Hematopoietic multipotent progenitor cell (in vitro differentiated cells): Measurements from ENCODE around the gene ZNF774. TPM values are rescaled to one million over a fixed set of nuclear protein-coding genes. Genes with fewer than 3 reads are reported as not detected.
"Not testable (repeated sequence)": the region's sequence is repeated elsewhere in the genome, so short reads cannot be mapped to it uniquely, and the experiment has no call there.

Experiments
- DNase-seq, 3 donors: peaks; one replicate each; pipeline ENCODE4 v3.0.0-alpha.2; 2011 to 2015; ENCODE audit warnings: low read depth in 2 of 3, low spot score in 2 of 3
- total RNA-seq: library from RNA; depleted of rRNA; stranded (reverse); fragments of >200 nt; gene quantifications from one replicate; pipeline ENCODE4 v1.2.3, GENCODE V29; 2012

The ZNF774 gene
- total RNA-seq, 1 donor, result 0.27 TPM

DNA sequence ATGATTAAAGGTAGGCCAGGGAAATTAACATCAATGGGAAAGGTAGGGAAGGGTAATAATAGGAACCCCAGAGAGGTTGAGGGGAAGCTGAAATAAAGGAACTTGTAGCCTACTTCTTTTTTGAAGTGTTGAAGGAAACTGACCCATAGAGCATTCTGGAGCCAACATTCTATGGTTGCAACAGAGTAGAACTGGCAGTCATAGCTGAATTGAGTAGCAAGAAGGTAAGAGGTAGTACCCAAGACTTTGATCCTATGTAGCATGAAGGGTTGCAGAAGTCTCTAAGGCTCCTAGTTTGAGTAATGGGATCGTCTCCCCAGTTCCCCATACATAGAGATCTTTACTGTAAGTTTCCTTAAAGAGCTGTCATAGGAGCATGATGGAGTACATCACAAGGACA, 7.4 kb upstream of the ZNF774 start:
- no peak for DNase-seq

DNA sequence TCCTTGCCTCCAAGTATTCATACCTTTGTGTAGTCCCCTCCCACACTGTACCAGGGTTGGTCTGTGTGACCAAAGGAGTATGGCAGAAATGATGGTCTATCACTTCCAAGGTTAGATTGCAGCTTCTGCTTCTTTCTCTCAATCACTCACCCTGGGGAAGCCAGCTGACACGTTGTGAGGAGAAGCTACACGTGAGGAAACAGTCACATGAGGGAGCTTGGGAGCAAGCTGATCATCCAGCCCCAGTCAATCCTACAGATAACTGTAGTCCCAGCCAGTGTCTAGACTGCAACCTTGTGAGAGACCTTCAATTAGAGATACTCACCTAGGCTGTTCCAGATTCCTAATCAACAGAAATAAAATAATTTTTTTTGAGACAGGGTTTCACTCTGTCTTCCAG, 6.2 kb upstream of the ZNF774 start:
- no peak for DNase-seq

DNA sequence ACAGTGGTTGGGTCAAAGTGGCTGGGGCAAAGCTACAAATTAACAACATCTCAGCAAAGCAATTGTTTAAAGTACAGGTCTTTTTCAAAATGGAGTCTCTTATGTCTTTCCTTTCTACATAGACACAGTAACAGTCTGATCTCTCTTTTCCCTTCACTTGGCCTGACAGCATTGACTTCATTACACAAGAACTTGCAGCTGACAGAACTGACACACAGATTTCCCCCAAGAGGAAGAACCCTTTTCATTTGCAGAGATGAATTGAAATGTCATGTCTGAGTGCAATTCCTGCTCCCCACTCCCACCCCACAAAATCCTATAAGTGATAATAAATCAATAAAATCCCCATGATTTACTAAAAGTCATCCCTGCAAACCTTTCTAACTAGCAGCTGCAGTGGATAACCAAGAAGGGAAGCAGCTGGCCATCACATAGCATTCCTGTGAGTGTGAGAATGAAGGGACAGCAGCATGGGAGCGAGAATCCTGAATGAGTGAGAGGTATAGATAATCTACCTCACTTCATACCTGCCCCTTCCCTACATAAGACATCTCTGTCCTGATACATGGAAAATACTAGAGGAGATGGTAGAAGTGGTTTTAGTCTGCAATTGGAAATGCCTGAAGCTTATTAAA, 4.5 kb upstream of the ZNF774 start:
- not testable (repeated sequence) for DNase-seq

DNA sequence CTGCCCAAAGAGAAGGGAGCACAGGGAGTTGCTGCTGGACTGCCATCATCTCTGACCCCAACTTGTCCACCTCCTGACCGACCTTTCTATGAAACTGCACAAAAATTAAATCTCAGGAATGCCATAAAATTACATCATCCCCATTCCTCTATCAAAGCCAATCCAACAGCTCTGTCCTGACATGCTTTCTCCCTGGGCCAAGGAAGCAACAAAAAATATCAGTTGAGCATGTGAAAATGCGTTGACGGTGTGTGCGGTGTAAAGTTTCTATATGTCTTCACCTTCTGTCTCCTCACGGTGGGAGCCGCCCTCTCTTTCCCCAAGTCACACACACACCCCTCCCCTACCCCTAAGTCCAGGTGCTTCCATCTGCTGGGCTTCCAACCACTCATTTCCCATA, 3.6 kb upstream of the ZNF774 start:
- no peak for DNase-seq

DNA sequence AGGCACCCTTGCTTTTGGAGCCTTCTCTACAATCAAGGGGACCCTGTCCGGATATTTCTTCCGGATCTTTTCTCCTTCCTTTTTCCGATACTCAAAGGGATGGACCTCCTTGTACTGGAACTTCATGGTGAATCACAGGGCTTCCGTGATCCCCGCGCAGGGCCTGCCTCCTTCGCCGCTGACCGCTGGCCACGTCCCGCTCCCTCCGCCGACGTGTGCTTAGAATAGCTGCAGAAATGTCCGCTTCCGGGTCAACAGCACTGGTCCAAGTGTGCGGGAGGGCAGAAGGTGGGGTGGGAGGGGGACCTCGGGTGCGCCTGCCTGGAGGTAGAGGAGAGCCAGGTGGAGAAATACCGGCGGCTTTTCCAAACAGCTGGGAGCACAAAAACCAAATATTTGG, 3.0 kb upstream of the ZNF774 start:
- DNase-seq, result no peak

DNA sequence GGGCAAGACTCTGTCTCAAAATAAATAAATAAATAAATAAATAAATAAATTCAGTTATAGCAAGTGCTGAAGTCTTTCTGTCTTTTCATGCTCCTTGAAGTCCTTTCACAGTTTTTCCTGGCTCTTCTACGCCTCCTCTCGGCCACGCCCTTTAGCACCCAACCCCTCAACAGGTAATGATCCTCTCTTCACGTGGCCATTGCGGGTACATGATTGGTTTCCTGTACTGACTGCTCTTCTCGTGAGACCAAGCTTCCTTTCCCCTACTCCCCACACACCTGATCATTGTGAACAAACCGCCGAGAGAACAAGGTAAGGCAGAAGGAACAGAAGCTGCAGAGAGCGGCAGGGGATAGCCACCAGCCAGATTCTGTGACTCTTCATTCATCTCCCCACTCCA, 2.3 kb upstream of the ZNF774 start:
- no peak for DNase-seq

DNA sequence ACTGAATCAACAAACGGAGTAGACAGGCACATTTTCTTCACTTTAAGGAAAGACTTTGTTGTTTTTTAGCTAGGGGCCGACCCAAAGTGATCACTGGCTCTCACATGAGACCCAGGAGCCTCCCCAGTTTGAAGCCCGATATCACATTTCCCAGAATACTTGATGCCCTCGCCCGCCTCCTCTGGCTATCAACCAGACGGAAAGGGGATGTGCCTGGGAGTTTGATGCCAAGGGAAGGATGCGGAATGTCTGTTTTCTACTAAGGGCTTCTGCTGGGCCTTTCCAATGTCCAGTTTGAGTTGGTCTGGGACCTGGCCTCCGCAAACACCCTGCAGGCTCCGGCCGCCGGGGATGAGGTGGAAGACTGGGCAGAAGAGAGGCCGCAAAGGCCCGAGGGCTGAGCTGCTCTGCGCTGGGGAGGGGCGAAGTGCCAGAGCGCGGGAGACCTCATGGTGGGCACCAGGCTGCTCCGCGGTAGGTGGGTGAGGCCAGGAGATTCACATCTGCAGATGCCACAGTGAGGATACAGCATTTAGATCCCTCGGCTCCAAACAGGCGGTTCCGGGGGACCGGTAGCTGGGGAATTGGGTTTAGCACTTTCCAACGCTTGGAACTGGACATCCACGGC, 491 bp upstream of the ZNF774 start:
- DNase-seq, result no peak

DNA sequence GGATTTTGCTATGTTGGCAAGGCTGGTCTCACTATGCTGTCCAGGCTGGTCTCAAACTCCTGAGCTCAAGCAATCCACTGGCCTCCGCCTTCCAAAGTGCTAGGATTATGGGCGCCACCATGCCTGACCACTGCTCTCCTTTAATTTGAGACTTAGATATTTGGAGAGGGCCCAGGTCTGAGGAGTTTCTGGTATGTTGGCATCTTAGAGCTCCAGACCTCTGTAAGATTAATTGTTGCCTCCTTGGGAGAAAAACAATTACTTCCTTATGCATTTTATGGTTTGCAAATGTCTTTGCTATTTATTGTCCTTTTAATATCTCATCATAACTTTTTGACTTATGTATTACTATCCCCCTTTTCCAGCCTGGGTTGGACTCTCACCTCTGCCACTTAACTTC, 2.9 kb downstream of the ZNF774 start:
- no peak for DNase-seq

DNA sequence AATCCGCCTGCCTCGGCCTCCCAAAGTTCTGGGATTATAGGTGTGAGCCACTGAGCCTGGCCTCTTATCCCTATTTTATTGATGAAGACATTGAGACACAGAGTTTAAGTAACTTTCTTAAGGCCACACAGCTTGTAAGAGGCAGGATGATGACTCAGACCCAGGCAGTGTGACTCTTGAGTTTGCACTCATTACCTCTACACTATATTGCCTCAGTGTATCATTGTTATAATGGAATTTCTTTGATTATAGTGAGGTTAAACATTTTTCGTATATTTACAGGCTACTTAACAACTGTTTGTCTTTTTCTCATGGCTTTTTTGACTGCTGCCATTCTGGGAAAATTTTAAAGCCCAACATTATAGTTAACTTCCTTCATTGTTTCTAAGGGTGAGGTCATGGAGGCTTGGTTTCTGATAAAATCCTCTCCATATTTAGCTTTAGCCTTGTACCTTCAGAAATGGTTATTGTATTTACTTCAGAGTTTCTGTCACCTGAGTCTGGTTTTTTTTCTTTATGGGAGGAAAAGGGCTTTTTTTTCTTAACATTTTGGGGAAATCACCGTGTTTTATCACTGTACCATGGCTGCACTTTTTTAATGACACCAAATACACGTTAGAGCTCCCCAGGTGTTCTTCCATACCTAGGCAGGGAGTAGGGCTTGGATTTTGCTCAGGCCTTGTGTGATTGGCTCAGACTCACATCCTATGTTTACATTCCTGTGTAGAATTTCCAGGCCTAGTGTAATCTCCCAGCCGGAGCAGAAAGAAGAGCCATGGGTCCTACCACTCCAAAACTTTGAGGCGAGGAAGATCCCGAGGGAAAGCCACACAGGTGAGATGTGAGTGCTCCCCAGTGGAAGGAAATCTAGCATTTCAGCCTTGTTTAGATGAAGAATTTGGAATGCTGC, 6.3 kb downstream of the ZNF774 start:
- DNase-seq, result no peak

DNA sequence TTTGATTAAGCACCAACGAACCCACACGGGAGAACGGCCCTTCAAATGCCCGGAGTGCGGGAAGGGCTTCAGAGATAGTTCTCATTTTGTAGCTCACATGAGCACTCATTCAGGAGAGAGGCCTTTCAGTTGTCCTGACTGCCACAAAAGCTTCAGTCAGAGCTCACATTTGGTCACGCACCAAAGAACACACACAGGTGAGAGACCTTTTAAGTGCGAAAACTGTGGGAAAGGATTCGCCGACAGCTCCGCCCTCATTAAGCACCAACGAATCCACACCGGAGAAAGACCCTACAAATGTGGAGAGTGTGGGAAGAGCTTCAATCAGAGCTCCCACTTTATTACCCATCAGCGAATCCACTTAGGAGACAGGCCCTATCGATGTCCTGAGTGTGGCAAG, 8.7 kb downstream of the ZNF774 start:
- no peak for DNase-seq

DNA sequence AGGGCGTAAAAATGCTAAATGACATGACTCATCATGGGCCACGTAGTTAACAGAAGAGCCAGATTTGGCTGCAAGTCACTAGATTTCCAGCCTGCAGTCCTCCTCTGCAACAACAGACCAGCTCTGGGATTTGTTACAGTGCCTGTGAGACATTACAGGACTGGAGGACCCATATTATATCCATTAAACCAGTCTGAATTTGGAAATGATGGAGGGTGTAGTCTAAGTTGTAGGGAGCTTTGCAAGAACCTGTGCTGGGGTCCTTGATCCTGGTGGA, 10.8 kb downstream of the ZNF774 start:
- no peak for DNase-seq

DNA sequence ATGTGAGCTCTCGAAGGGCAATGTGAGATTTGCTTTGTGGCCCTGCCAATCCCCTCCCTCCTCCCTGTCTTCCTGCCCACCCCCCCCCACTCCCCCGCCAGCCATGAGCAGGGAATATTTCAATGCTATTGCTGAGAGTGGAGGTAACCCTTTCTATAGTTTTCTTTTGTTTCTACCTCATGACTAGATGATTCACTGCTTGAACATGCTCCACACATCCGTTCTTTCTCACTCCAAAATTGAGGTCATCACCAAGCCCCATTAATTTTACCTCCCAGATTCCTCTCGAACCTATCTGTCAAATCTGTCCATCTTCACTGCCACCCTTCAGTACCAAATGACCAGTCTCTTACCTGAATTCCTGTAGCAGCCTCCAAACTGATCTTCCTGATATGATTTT, 12.2 kb downstream of the ZNF774 start:
- DNase-seq, result no peak

DNA sequence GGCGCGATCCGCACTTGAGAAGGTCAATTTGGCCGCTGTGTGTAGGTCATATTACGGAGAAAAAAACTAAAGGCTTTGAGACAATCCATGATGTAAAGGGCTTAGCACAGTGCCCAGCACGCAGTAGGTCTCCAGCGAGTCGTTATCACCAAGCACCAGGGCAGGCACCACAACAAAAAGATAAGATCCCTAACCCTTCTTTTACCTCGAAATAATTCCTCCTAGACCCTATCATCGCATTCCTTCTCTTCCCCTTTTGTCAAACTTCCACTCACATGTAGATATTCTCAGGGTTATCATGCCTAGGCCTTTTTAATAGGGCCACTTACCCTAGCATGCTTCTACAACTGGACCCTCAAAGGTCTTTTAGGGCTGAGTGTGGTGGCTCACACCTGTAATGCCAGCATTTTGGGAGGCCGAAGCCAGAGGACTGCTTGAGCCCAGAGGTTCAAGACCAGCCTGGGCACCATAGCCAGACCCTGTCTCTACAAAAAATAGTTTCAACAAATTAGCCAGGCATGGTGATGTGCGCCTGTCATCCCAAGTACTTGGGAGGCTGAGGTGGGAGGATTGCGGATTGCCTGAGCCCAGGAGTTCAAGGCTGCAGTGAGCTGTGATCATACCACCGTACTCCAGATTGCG, 13.5 kb downstream of the ZNF774 start:
- no peak for DNase-seq

DNA sequence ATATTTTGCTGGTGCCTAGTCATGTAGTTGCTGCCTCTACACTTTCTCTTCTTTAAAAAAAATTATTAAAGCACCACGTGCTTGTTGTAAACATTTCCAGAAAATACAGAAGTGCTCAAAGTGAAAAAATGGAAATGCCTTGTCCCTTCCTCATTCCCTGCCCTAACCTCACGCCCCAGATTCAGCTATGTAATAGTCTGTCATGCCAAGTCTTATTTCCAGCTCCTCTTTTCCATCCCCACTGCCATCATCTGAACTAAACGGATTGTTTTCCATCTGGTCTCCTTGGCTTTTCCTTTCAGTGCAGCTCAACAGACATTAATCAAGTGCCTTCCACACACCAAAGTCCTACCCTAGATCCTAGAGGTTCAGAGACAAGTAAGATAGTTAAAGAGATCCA, 15.5 kb downstream of the ZNF774 start:
- DNase-seq, result no peak

DNA sequence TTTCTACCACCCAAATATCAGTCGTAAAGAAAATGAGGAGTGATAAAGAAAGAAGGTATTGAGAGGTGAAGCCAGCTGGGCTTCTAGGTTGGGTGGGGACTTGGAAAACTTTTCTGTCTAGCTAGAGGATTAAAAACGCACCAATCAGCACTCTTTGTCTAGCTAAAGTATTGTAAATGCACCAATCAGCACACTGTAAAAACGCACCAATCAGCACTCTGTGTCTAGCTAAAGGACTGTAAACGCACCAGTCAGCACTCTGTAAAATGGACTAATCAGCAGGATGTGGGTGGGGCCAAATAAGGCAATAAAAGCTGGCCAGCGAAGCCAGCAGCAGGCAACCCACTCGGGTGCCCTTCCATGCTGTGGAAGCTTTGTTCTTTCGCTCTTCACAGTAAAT, 23.0 kb downstream of the ZNF774 start:
- DNase-seq, result no peak

DNA sequence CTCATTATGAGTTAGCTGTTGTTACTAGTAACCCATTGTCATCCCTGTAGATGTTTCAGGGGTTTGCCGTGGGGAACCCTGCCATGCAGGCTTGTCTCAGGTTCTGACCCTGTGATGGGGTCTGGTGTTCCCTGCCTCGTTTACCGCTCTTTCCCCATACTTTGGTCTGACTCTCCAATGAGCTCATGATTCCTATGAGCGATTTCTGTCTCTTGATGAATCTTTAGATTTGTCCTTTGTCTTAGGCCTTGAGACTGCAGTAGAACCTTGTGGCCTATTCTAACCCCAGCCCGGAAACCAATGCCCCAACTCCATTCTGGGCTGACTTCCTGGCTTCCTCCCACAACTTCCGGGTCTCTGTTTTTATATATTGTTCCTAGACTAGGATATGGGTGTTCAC, 24.7 kb downstream of the ZNF774 start:
- peak in 2 of 3 donors; percentile 61 to 83 for DNase-seq

DNA sequence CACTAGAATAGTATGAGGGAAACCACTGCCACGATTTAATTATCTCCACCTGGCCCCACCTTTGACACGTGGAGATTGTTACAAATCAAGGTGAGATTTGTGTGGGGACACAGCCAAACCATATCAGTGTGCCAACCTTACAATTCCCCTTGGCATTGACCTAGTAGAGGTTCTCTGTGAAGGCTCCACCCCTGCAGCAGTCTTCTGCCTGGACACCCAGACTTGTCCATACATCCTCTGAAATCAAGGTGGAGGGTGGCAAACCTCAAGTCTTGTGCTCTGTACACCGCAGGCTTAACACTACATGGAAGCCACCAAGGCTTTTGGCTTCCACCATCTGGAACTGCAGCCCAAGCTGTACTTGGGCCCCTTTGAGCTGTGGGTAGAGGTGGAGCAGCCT, 27.2 kb downstream of the ZNF774 start:
- DNase-seq, result no peak

DNA sequence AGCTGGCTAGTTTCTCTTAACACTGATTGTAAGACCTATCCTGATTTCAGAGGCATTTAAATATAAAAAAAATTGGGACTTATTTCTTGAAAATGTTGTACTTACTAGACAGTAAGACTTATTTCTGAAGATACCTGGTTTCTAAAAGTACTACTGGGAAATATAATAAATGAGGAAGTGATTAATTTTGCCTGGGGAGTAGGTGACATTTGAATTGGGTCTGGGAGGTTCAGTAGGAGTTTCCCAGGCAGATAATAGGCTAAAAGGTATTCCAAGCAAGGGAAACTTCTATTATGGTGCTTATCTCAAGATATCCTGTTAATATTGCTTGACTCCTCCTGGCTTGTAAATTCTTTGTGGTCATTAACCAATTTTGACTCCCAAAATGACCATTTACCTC, 29.4 kb downstream of the ZNF774 start:
- no peak for DNase-seq

DNA sequence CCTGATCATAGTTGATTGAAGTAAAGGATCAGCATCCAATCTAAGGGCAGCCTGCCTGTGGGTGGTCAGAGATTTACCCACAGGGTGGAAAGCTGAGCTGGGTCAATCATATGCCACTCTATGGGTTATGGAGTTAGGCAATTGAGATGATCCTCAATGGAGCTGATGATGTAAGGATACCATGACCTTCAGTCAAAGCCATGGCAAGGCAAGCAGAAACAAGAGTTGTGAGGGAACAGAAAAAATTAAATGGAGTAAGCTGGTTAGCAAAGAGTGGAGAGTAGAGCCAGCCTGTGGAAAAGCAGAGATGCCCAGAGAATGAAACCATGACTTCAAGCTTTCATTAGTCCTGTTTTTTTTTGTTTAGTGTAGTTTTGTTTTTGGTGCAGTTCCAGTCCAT, 30.2 kb downstream of the ZNF774 start:
- no peak for DNase-seq

DNA sequence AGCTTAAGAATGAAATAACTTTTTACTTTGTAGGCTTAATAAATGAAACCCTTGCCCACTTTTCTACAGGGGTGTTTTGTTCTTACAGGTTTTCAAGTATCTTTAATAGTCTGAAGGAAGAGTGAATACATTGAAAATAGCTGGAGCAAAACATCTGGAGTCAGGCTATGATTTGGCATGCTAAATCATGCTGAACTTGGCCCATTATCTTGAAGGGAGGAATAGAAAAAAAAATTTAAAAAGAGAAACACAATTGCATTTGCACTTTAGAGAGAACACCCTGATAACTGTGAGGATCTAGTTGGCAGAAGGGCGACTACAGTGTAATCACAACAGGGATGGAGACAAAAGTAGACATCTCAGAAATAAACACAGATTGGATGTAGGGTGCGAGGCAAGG, 34.1 kb downstream of the ZNF774 start:
- no peak for DNase-seq

DNA sequence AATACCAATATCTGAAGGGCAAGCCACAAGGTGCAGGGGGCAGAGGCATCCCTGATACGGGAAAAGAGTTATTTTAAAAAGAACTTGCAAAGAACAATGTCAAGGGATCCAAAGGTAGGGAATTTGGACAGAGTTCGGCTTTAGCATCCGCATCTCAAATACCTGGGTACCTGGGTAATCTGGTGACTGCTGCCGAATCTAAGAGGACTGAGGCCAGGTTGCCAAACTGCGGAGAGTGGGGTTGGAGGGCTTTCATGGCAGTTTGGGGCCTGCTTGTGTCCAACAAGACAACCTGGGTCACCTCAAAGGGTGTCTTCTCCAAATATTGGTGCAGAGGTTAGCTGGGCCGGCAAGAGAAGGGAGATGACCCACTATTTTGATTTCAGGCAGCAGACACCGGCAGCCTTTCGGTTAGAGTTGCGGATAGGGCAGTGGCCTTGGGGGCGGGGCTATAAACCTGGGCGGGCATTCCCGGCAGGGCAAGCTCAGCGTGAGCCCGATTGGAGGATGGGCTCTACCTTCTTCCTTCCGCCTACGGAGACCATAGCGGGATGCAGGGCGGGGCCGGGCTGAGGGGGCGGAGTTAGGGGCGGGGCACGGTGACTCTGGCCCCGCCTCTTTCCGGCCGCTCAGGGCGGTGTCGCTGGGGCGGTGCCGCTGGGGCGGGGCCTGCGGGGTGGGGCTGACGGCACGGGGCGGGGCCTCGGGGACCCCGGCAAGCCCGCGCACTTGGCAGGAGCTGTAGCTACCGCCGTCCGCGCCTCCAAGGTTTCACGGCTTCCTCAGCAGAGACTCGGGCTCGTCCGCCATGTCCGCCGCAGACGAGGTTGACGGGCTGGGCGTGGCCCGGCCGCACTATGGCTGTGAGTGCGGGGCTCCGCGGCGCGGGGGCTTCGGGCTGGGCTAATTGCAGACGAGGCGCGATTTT, 35.7 kb downstream of the ZNF774 start, which contains the start of gene IQGAP1:
IQGAP1 (plus strand) TSS at position 709 of the 928 bp plus-strand sequence; CDS start at position 809, 100 bp downstream.
- peak; percentile 93 to 95 (median 94) for DNase-seq
